Muscle layer of colon (tissue), 2 donors: Measurements from ENCODE around the gene INPP5F.

Experiments
- H3K27ac ChIP-seq: one replicate; pipeline ENCODE4 v1.7.0; 2013; ENCODE audit warnings: low read depth, mild to moderate bottlenecking, low read length, moderate library complexity
- H3K27me3 ChIP-seq, 2 donors: one replicate each; pipeline ENCODE4 v1.7.0; 2013; ENCODE audit warnings: low read length in 2 of 2, mild to moderate bottlenecking in 2 of 2; ENCODE audit not compliant: insufficient read depth in 2 of 2, control insufficient read depth in 1 of 2
- H3K36me3 ChIP-seq: one replicate; pipeline ENCODE4 v1.7.0; 2013; ENCODE audit warnings: mild to moderate bottlenecking, low read length; ENCODE audit not compliant: insufficient read depth
- H3K4me1 ChIP-seq: one replicate; pipeline ENCODE4 v1.7.0; 2013; ENCODE audit warnings: mild to moderate bottlenecking, low read length; ENCODE audit not compliant: insufficient read depth
- H3K4me3 ChIP-seq, 2 donors: one replicate each; pipeline ENCODE4 v1.7.0; 2013; ENCODE audit warnings: low read length in 2 of 2, low read depth in 1 of 2, mild to moderate bottlenecking in 1 of 2, moderate library complexity in 1 of 2
- H3K9ac ChIP-seq: one replicate; pipeline ENCODE4 v1.7.0; 2013; ENCODE audit warnings: low read length
- H3K9me3 ChIP-seq: one replicate; pipeline ENCODE4 v1.7.0; 2013; ENCODE audit warnings: mild to moderate bottlenecking, low read length
- donor health status: abdominal sarcoma.
- donor health status: Adenocarcinoma of cecum.

INPP5F gene

GRCh38 chr10:119734396-119735332 is 8.8 kb downstream of the INPP5F start:
- Histone ChIP-seq H3K27ac (no peak overlapping the region), H3K36me3 (no peaks in the 10 kb centered on the region)

GRCh38 chr10:119735451-119735850 is 9.6 kb downstream of the INPP5F start:
- no peak overlapping the region for H3K9ac ChIP-seq
- no peaks in the 10 kb centered on the region for H3K27me3 ChIP-seq
- H3K9me3 ChIP-seq: no peaks in the 10 kb centered on the region
- no peak overlapping the region for H3K27ac ChIP-seq
- no peaks in the 10 kb centered on the region for H3K36me3 ChIP-seq
- peaks cover 11% of the 10 kb centered on the region for H3K4me1 ChIP-seq
- H3K4me3 ChIP-seq: no peak overlapping the region

More at GRCh38 chr10:119734396-119735332, 8.8 kb downstream of the INPP5F start:
- Histone ChIP-seq H3K9me3 (no peaks in the 10 kb centered on the region), H3K27me3 (no peaks in the 10 kb centered on the region), H3K4me1 (peaks cover 11% of the 10 kb centered on the region), H3K9ac (no peak overlapping the region), H3K4me3 (no peak overlapping the region)

- H3K4me3 ChIP-seq: no peak overlapping the region
- no peaks in the 10 kb centered on the region for H3K27me3 ChIP-seq
- no peak overlapping the region for H3K27ac ChIP-seq
- H3K4me1 ChIP-seq: peaks cover 11% of the 10 kb centered on the region
- no peaks in the 10 kb centered on the region for H3K9me3 ChIP-seq
- no peak overlapping the region for H3K9ac ChIP-seq
- no peaks in the 10 kb centered on the region for H3K36me3 ChIP-seq
These were observed 10.4 kb downstream of the INPP5F start for GRCh38 chr10:119736220-119736619.

GRCh38 chr10:119737039-119737663 is 11.3 kb downstream of the INPP5F start:
- H3K4me1 ChIP-seq: peaks cover 11% of the 10 kb centered on the region
- no peaks in the 10 kb centered on the region for H3K9me3 ChIP-seq
- no peak overlapping the region for H3K4me3 ChIP-seq
- H3K27me3 ChIP-seq: no peaks in the 10 kb centered on the region
- H3K27ac ChIP-seq: no peak overlapping the region
- H3K9ac ChIP-seq: no peak overlapping the region
- H3K36me3 ChIP-seq: no peaks in the 10 kb centered on the region

GRCh38 chr10:119737823-119738222 is 12.0 kb downstream of the INPP5F start:
- no peak overlapping the region for H3K27ac ChIP-seq
- no peaks in the 10 kb centered on the region for H3K36me3 ChIP-seq
- H3K4me3 ChIP-seq: no peak overlapping the region

GRCh38 chr10:119738962-119739361 is 13.1 kb downstream of the INPP5F start:
- H3K9ac ChIP-seq: no peak overlapping the region
- no peaks in the 10 kb centered on the region for H3K9me3 ChIP-seq
- no peaks in the 10 kb centered on the region for H3K36me3 ChIP-seq
- H3K4me1 ChIP-seq: peaks cover 11% of the 10 kb centered on the region
- H3K27me3 ChIP-seq: no peaks in the 10 kb centered on the region
- no peak overlapping the region for H3K4me3 ChIP-seq
- H3K27ac ChIP-seq: no peak overlapping the region

More at GRCh38 chr10:119737823-119738222, 12.0 kb downstream of the INPP5F start:
- peaks cover 11% of the 10 kb centered on the region for H3K4me1 ChIP-seq
- H3K27me3 ChIP-seq: no peaks in the 10 kb centered on the region
- no peaks in the 10 kb centered on the region for H3K9me3 ChIP-seq
- no peak overlapping the region for H3K9ac ChIP-seq

GRCh38 chr10:119740096-119740495 is 14.2 kb downstream of the INPP5F start:
- H3K9ac ChIP-seq: no peak overlapping the region
- H3K9me3 ChIP-seq: no peaks in the 10 kb centered on the region
- no peak overlapping the region for H3K27ac ChIP-seq
- H3K4me1 ChIP-seq: peaks cover 7% of the 10 kb centered on the region
- H3K4me3 ChIP-seq: no peak overlapping the region
- no peaks in the 10 kb centered on the region for H3K36me3 ChIP-seq
- H3K27me3 ChIP-seq: no peaks in the 10 kb centered on the region

- Histone ChIP-seq H3K9me3 (no peaks in the 10 kb centered on the region), H3K36me3 (no peaks in the 10 kb centered on the region), H3K27ac (no peak overlapping the region), H3K9ac (no peak overlapping the region), H3K4me1 (no peaks in the 10 kb centered on the region), H3K4me3 (no peak overlapping the region), H3K27me3 (no peaks in the 10 kb centered on the region)
These were observed 17.2 kb downstream of the INPP5F start for GRCh38 chr10:119742947-119743648.

GRCh38 chr10:119747940-119748339 is 22.1 kb downstream of the INPP5F start:
- H3K27ac ChIP-seq: no peak overlapping the region
- no peak overlapping the region for H3K4me3 ChIP-seq
- H3K9me3 ChIP-seq: no peaks in the 10 kb centered on the region
- H3K27me3 ChIP-seq: no peaks in the 10 kb centered on the region
- no peaks in the 10 kb centered on the region for H3K36me3 ChIP-seq
- no peak overlapping the region for H3K9ac ChIP-seq
- H3K4me1 ChIP-seq: peaks cover 14% of the 10 kb centered on the region

GRCh38 chr10:119748871-119749270 is 23.0 kb downstream of the INPP5F start:
- no peaks in the 10 kb centered on the region for H3K9me3 ChIP-seq
- H3K4me3 ChIP-seq: no peak overlapping the region
- no peaks in the 10 kb centered on the region for H3K36me3 ChIP-seq
- H3K27me3 ChIP-seq: no peaks in the 10 kb centered on the region
- H3K4me1 ChIP-seq: peaks cover 19% of the 10 kb centered on the region
- no peak overlapping the region for H3K27ac ChIP-seq
- H3K9ac ChIP-seq: no peak overlapping the region

GRCh38 chr10:119749455-119749854 is 23.6 kb downstream of the INPP5F start:
- no peaks in the 10 kb centered on the region for H3K9me3 ChIP-seq
- no peaks in the 10 kb centered on the region for H3K27me3 ChIP-seq
- H3K4me1 ChIP-seq: peaks cover 24% of the 10 kb centered on the region
- no peak overlapping the region for H3K27ac ChIP-seq
- H3K4me3 ChIP-seq: no peak overlapping the region
- H3K9ac ChIP-seq: no peak overlapping the region
- H3K36me3 ChIP-seq: no peaks in the 10 kb centered on the region
